GM19395 (cell line): ENCODE data around the gene SLC48A1.
A peak's percentile ranks its signal among the peaks of the same experiment; 100 is the strongest.

Experiments
- ATAC-seq: cut with Tn5 transposase; IDR thresholded peaks from one replicate; pipeline ENCODE4 v1.9.1; 2021; ENCODE audit warnings: mild to moderate bottlenecking, moderate library complexity; ENCODE audit not compliant: unreplicated experiment

Gene SLC48A1

GRCh38 chr12:47776471-47777143 lies 3.6 kb downstream of the SLC48A1 start:
- no peak for ATAC-seq

GRCh38 chr12:47777151-47777550 lies 4.1 kb downstream of the SLC48A1 start:
- no peak for ATAC-seq

- no peak for ATAC-seq
Measured at GRCh38 chr12:47777741-47778558, 4.9 kb downstream of the SLC48A1 start.

- no peak for ATAC-seq
Measured at GRCh38 chr12:47778881-47779280, 5.8 kb downstream of the SLC48A1 start.

- peak; percentile 90 for ATAC-seq
Measured at GRCh38 chr12:47779301-47779942, 6.4 kb downstream of the SLC48A1 start.

GRCh38 chr12:47779943-47780504 lies 7.0 kb downstream of the SLC48A1 start:
- ATAC-seq = no peak

GRCh38 chr12:47781479-47782371 lies 8.7 kb downstream of the SLC48A1 start:
- no peak for ATAC-seq

- ATAC-seq = no peak
Measured at GRCh38 chr12:47782372-47782770, 9.3 kb downstream of the SLC48A1 start.

- ATAC-seq = no peak
Measured at GRCh38 chr12:47783024-47783755, 10.2 kb downstream of the SLC48A1 start.

GRCh38 chr12:47783821-47784819 lies 11.1 kb downstream of the SLC48A1 start:
- ATAC-seq = no peak

- no peak for ATAC-seq
Measured at GRCh38 chr12:47785036-47785886, 12.2 kb downstream of the SLC48A1 start.

GRCh38 chr12:47785887-47786661 lies 13.0 kb downstream of the SLC48A1 start:
- ATAC-seq = no peak

GRCh38 chr12:47786662-47787280 lies 13.7 kb downstream of the SLC48A1 start:
- no peak for ATAC-seq

- no peak for ATAC-seq
Measured at GRCh38 chr12:47787596-47788319, 14.7 kb downstream of the SLC48A1 start.

GRCh38 chr12:47789141-47789540 lies 16.1 kb downstream of the SLC48A1 start:
- ATAC-seq = no peak
